HL-60 (cell line): ENCODE results near the gene ODC1.

Experiments used
- DNase-seq, 2 experiments: peaks; one replicate each; pipeline ENCODE4 v3.0.0-alpha.2; 2010 to 2020; ENCODE audit warnings: low read depth in 1 of 2, low spot score in 1 of 2
- H3K27ac ChIP-seq: fragments of 250-450 bp; sonication (Bioruptor Pico); replicated peaks from 2 replicates; pipeline ENCODE4 v1.5.1; 2020; ENCODE audit warnings: mild to moderate bottlenecking, moderate library complexity
- H3K27me3 ChIP-seq: fragments of 250-450 bp; sonication (Bioruptor Pico); 2 replicates; pipeline ENCODE4 v1.5.1; 2021; ENCODE audit warnings: mild to moderate bottlenecking, moderate library complexity; ENCODE audit not compliant: insufficient read depth, poor library complexity, severe bottlenecking
- H3K4me3 ChIP-seq: replicated peaks from 2 replicates; pipeline ENCODE4 v1.5.1; 2011; ENCODE audit warnings: mild to moderate bottlenecking, control low read depth, low read length; ENCODE audit not compliant: insufficient read depth
- CTCF ChIP-seq: IDR thresholded peaks from one replicate; pipeline ENCODE4 v1.5.1; 2011; ENCODE audit warnings: low read length, control low read depth, inconsistent platforms; ENCODE audit not compliant: insufficient read depth
- GABPA ChIP-seq: IDR thresholded peaks from 2 replicates; pipeline ENCODE4 v1.6.1; 2012; ENCODE audit warnings: low read depth
- POLR2AphosphoS5 ChIP-seq: IDR thresholded peaks from 2 replicates; pipeline ENCODE4 v1.6.1; 2012; ENCODE audit warnings: low read depth
- SPI1 ChIP-seq: IDR thresholded peaks from 2 replicates; pipeline ENCODE4 v1.6.1; 2012; ENCODE audit warnings: low read depth, mild to moderate bottlenecking, borderline replicate concordance
- TF ChIP-seq, protein P1 (sequence below): IDR thresholded peaks from 2 replicates; pipeline ENCODE4 v1.6.1; 2012; ENCODE audit warnings: low read depth; ENCODE audit not compliant: insufficient replicate concordance

ODC1 gene

GRCh38 chr2:10427618-10427949, 20.5 kb downstream of the ODC1 start:
- Histone ChIP-seq H3K4me3 (no peak overlapping the region), H3K27ac (no peak overlapping the region), H3K27me3 (no peaks in the 10 kb centered on the region)
- no peak for DNase-seq
- TF ChIP-seq CTCF (no peak), SPI1 (no peak), GABPA (no peak), POLR2AphosphoS5 (no peak)
- TF ChIP-seq, protein P1, sequence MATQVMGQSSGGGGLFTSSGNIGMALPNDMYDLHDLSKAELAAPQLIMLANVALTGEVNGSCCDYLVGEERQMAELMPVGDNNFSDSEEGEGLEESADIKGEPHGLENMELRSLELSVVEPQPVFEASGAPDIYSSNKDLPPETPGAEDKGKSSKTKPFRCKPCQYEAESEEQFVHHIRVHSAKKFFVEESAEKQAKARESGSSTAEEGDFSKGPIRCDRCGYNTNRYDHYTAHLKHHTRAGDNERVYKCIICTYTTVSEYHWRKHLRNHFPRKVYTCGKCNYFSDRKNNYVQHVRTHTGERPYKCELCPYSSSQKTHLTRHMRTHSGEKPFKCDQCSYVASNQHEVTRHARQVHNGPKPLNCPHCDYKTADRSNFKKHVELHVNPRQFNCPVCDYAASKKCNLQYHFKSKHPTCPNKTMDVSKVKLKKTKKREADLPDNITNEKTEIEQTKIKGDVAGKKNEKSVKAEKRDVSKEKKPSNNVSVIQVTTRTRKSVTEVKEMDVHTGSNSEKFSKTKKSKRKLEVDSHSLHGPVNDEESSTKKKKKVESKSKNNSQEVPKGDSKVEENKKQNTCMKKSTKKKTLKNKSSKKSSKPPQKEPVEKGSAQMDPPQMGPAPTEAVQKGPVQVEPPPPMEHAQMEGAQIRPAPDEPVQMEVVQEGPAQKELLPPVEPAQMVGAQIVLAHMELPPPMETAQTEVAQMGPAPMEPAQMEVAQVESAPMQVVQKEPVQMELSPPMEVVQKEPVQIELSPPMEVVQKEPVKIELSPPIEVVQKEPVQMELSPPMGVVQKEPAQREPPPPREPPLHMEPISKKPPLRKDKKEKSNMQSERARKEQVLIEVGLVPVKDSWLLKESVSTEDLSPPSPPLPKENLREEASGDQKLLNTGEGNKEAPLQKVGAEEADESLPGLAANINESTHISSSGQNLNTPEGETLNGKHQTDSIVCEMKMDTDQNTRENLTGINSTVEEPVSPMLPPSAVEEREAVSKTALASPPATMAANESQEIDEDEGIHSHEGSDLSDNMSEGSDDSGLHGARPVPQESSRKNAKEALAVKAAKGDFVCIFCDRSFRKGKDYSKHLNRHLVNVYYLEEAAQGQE, result no peak

- DNase-seq, result no peak
- Histone ChIP-seq H3K27me3 (no peaks in the 10 kb centered on the region), H3K27ac (no peak overlapping the region), H3K4me3 (no peak overlapping the region)
- TF ChIP-seq GABPA (no peak), POLR2AphosphoS5 (no peak), CTCF (no peak), SPI1 (no peak)
- TF ChIP-seq, protein P1, result no peak
Measured at GRCh38 chr2:10426726-10427617, 21.2 kb downstream of the ODC1 start.

DNA sequence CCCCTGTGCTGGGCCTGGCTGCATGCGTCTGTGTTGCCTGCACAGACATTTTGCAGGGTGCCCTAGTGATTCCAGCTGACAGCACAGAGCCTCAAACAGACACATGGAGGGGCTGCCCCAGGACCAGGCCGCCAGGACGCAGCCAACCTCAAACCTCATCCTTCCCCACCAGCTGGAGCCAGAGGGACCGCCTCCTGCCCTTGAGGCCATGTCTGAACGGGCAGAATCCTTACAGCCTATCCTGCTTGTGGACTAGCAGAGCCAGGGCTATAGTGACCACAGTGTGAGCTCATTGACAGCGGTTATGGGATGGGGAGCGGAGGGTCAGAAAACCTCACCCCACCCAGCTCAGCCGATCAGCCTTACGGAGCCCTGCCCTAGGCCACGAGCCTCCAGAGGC, 22.4 kb downstream of the ODC1 start:
- no peak overlapping the region for H3K27ac ChIP-seq
- no peaks in the 10 kb centered on the region for H3K27me3 ChIP-seq
- no peak for DNase-seq
- H3K4me3 ChIP-seq, result no peak overlapping the region
- TF ChIP-seq CTCF, result no peak
- no peak for TF ChIP-seq SPI1
- TF ChIP-seq GABPA, result no peak
- TF ChIP-seq, protein P1, result no peak
- TF ChIP-seq POLR2AphosphoS5, result no peak
